HG03571 (cell line): ENCODE results near the gene PRR5L.

Source experiments
- ATAC-seq: cut with Tn5 transposase; IDR thresholded peaks from one replicate; pipeline ENCODE4 v1.9.1; 2021; ENCODE audit not compliant: unreplicated experiment

PRR5L gene

GRCh38 chr11:36295926-36296325 lies at the start of gene PRR5L:
Gene PRR5L (plus strand): TSS chr11:36296288. CDS start chr11:36401122, 104,834 bp downstream.
- no peak for ATAC-seq

- ATAC-seq = no peak
Measured at GRCh38 chr11:36247493-36247892, 48.6 kb upstream of the PRR5L start.

- no peak for ATAC-seq
Measured at GRCh38 chr11:36248436-36248835, 47.7 kb upstream of the PRR5L start.

- no peak for ATAC-seq
Measured at GRCh38 chr11:36249246-36249645, 46.8 kb upstream of the PRR5L start.

- ATAC-seq = no peak
Measured at GRCh38 chr11:36251823-36252222, 44.3 kb upstream of the PRR5L start.

GRCh38 chr11:36253238-36253637 lies 42.9 kb upstream of the PRR5L start:
- no peak for ATAC-seq

- ATAC-seq = no peak
Measured at GRCh38 chr11:36254713-36255112, 41.4 kb upstream of the PRR5L start.

- no peak for ATAC-seq
Measured at GRCh38 chr11:36257351-36257750, 38.7 kb upstream of the PRR5L start.

- ATAC-seq = no peak
Measured at GRCh38 chr11:36258730-36259360, 37.2 kb upstream of the PRR5L start.

GRCh38 chr11:36261094-36261493 lies 35.0 kb upstream of the PRR5L start:
- ATAC-seq = no peak

GRCh38 chr11:36264011-36264972 lies 31.8 kb upstream of the PRR5L start:
- ATAC-seq = no peak

- ATAC-seq = no peak
Measured at GRCh38 chr11:36264973-36265344, 31.1 kb upstream of the PRR5L start.

- peak; percentile 57 for ATAC-seq
Measured at GRCh38 chr11:36265793-36266628, 30.1 kb upstream of the PRR5L start.

GRCh38 chr11:36266767-36267166 lies 29.3 kb upstream of the PRR5L start:
- no peak for ATAC-seq

- no peak for ATAC-seq
Measured at GRCh38 chr11:36268337-36268985, 27.6 kb upstream of the PRR5L start.

- no peak for ATAC-seq
Measured at GRCh38 chr11:36270701-36271100, 25.4 kb upstream of the PRR5L start.

GRCh38 chr11:36271794-36272407 lies 24.2 kb upstream of the PRR5L start:
- no peak for ATAC-seq

- no peak for ATAC-seq
Measured at GRCh38 chr11:36273110-36273509, 23.0 kb upstream of the PRR5L start.

- no peak for ATAC-seq
Measured at GRCh38 chr11:36274414-36274813, 21.7 kb upstream of the PRR5L start.

GRCh38 chr11:36278531-36279282 lies 17.4 kb upstream of the PRR5L start:
- ATAC-seq = no peak
